GM12878 (cell line): ENCODE results near the gene EPO. TPM values are rescaled to one million over a fixed set of nuclear protein-coding genes. Genes with fewer than 3 reads are reported as not detected.

Experiments
- ATAC-seq: fragments of 200-7000 bp; cut with Tn5 transposase; 3 replicates; pipeline ENCODE4 v1.9.1; 2020; ENCODE audit warnings: mild to moderate bottlenecking, moderate library complexity
- BruUV-seq: library from RNA; stranded (reverse); fragments of 400-500 nt; replicated peaks from 2 replicates; lab custom pipeline; 2021; lab: Mats Ljungman, UMichigan
- CTCF ChIA-PET: fragments of 300-600 bp; sonication (Branson Sonifier 250); formaldehyde crosslinking; extraction: SDS; loops from one replicate; lab custom pipeline; 2021; ENCODE audit warnings: inconsistent platforms; lab: Yijun Ruan, JAX
- POLR2A ChIA-PET: fragments of 350-600 bp; formaldehyde crosslinking; extraction: SDS; loops from one replicate; lab custom pipeline; 2021; ENCODE audit warnings: inconsistent platforms; lab: Charles Lee
- RAD21 ChIA-PET: fragments of 300-600 bp; sonication (Branson Sonifier 250); formaldehyde crosslinking; loops from one replicate; lab custom pipeline; 2023; ENCODE audit warnings: antibody characterized with exemption; ENCODE audit not compliant: unreplicated experiment; lab: Charles Lee
- SMC1A ChIA-PET: fragments of 300-600 bp; sonication (Branson Sonifier 250); formaldehyde crosslinking; loops from one replicate; lab custom pipeline; 2023; ENCODE audit not compliant: unreplicated experiment, uncharacterized antibody; lab: Charles Lee
- DNase-seq: peaks from one replicate; pipeline ENCODE4 v3.0.0-alpha.2; 2011; ENCODE audit warnings: low read depth, low spot score
- FAIRE-seq: peaks from 3 replicates; lab custom pipeline; 2011; peaks lifted over from hg19 to GRCh38; lab: Jason Lieb, UNC
- H2AFZ ChIP-seq: 2 replicates; pipeline ENCODE4 v1.6.0; 2011; ENCODE audit warnings: low read depth, low read length, control low read depth; ENCODE audit not compliant: control insufficient read depth
- H3K27ac ChIP-seq: 2 replicates; pipeline ENCODE4 v1.5.1; 2011; ENCODE audit warnings: control low read depth; ENCODE audit not compliant: control insufficient read depth, insufficient read depth
- H3K27me3 ChIP-seq, 2 experiments: replicated peaks in 1 of 2; 2 replicates each; pipeline versions ENCODE4 v1.6.0 to v1.6.1; 2011; ENCODE audit warnings: low read length in 1 of 2; ENCODE audit not compliant: control insufficient read depth in 2 of 2, insufficient read depth in 2 of 2
- H3K36me3 ChIP-seq, 2 experiments: 2 replicates each; pipeline ENCODE4 v1.5.1; 2011; ENCODE audit warnings: low read length in 1 of 2; ENCODE audit not compliant: control insufficient read depth in 2 of 2, insufficient read depth in 2 of 2
- H3K4me1 ChIP-seq: 2 replicates; pipeline ENCODE4 v1.6.1; 2011; ENCODE audit warnings: mild to moderate bottlenecking, low read length, moderate library complexity, mixed read lengths; ENCODE audit not compliant: control insufficient read depth, insufficient read depth
- H3K4me2 ChIP-seq: 2 replicates; pipeline ENCODE4 v1.6.0; 2011; ENCODE audit warnings: control low read depth; ENCODE audit not compliant: control insufficient read depth, insufficient read depth
- H3K4me3 ChIP-seq: fragments of 200-600 bp; sonication (generic); 2 replicates; pipeline ENCODE4 v1.5.1; 2016
- H3K79me2 ChIP-seq: 2 replicates; pipeline ENCODE4 v1.6.0; 2011; ENCODE audit warnings: low read length; ENCODE audit not compliant: control insufficient read depth, insufficient read depth
- H3K9ac ChIP-seq: 2 replicates; pipeline ENCODE4 v1.8.0; 2011; ENCODE audit warnings: low read length, control low read depth, mixed read lengths; ENCODE audit not compliant: control insufficient read depth, insufficient read depth
- H3K9me3 ChIP-seq: replicated peaks from 3 replicates; pipeline ENCODE4 v1.5.1; 2011; ENCODE audit warnings: mild to moderate bottlenecking, low read length; ENCODE audit not compliant: control insufficient read depth, insufficient read depth
- H4K20me1 ChIP-seq: 2 replicates; pipeline ENCODE4 v1.6.0; 2011; ENCODE audit not compliant: control insufficient read depth, insufficient read depth
- CHD1 ChIP-seq: IDR thresholded peaks from 2 replicates; pipeline ENCODE4 v1.6.1; 2012; ENCODE audit warnings: low read depth, low read length, improper control_type of control experiment
- DPF2 ChIP-seq: fragments of 450-650 bp; IDR thresholded peaks from 2 replicates; pipeline ENCODE4 v1.6.1; 2017; ENCODE audit warnings: mild to moderate bottlenecking
- IRF4 ChIP-seq: IDR thresholded peaks from 2 replicates; pipeline ENCODE4 v1.6.1; 2011; ENCODE audit warnings: low read depth, low read length
- POLR2A ChIP-seq: IDR thresholded peaks from 2 replicates; pipeline ENCODE4 v1.6.1; 2011; ENCODE audit warnings: low read depth, mild to moderate bottlenecking, low read length
- POLR2AphosphoS5 ChIP-seq: IDR thresholded peaks from 2 replicates; pipeline ENCODE4 v1.6.1; 2011; ENCODE audit warnings: mild to moderate bottlenecking, low read length, inconsistent platforms
- SIN3A ChIP-seq: IDR thresholded peaks from 2 replicates; pipeline ENCODE4 v1.6.1; 2012; ENCODE audit warnings: low read depth, low read length, improper control_type of control experiment
- SMARCA5 ChIP-seq: fragments of 450-650 bp; IDR thresholded peaks from 2 replicates; pipeline ENCODE4 v1.6.1; 2017; ENCODE audit warnings: mild to moderate bottlenecking
- ZNF217 ChIP-seq: fragments of 450-650 bp; IDR thresholded peaks from 2 replicates; pipeline ENCODE4 v1.6.1; 2017; ENCODE audit warnings: antibody characterized with exemption, mild to moderate bottlenecking
- WGBS: methylation state at CpG from one replicate; pipeline ENCODE4 v1.1.6; 2016; ENCODE audit warnings: low lambda C conversion rate; ENCODE audit not compliant: insufficient replicate concordance, insufficient coverage; ENCODE audit errors: missing lambda C conversion rate; 5-methylcytosine and 5-hydroxymethylcytosine counted together
- in situ Hi-C: fragments of 300-500 bp; cut with MboI; formaldehyde crosslinking; loops from 9 replicates; pipeline ENCODE4 v1.14.3; 2018; ENCODE audit warnings: mixed read lengths
- intact Hi-C: fragments of 100-400 bp; cut with micrococcal nuclease; formaldehyde crosslinking; loops from one replicate; pipeline ENCODE4 v1.14.2; 2022; ENCODE audit not compliant: unreplicated experiment
- polyA plus RNA-seq, 11 experiments: library from polyadenylated mRNA; depleted of rRNA in 4 of 11; unstranded in 6 of 11; stranded (reverse) in 5 of 11; fragments of >200 nt; fragmentation: Nextera tagmentation in 4 of 11; fragmentation: Illumina TruSeq in 1 of 11; extraction: Ambion mirVana in 4 of 11; extraction: Trizol in 1 of 11; gene quantifications; 1 replicate in 1 of 11; 2 replicates in 10 of 11; pipeline versions ENCODE4 v1.2.1 to v1.2.3, GENCODE V29; 2011 to 2016; ENCODE audit warnings: inconsistent platforms in 2 of 11, missing spikeins in 2 of 11, low read depth in 1 of 11
- total RNA-seq, 4 experiments: library from RNA; depleted of rRNA in 3 of 4; stranded (reverse); fragments of >200 nt in 3 of 4; fragmentation: Illumina TruSeq in 1 of 4; extraction: Trizol in 1 of 4; gene quantifications; 2 replicates each; pipeline versions ENCODE4 v1.2.1 to v1.2.3, GENCODE V29; 2013 to 2021

The EPO gene
- total and polyA plus RNA-seq, 10 of the 15 experiments (the other 5 are each of a cell fraction or from before 2014, with no cell fraction given): 0.06 to 0.19 TPM; not detected in 8

- no peak for TF ChIP-seq ZNF217
- no peak for TF ChIP-seq IRF4
- TF ChIP-seq DPF2: no peak
- no peak for TF ChIP-seq SMARCA5
- no peak for TF ChIP-seq SIN3A
- no peak for TF ChIP-seq CHD1
Measured at GRCh38 chr7:100683659-100684533, 36.4 kb upstream of the EPO start (continued).

DNA sequence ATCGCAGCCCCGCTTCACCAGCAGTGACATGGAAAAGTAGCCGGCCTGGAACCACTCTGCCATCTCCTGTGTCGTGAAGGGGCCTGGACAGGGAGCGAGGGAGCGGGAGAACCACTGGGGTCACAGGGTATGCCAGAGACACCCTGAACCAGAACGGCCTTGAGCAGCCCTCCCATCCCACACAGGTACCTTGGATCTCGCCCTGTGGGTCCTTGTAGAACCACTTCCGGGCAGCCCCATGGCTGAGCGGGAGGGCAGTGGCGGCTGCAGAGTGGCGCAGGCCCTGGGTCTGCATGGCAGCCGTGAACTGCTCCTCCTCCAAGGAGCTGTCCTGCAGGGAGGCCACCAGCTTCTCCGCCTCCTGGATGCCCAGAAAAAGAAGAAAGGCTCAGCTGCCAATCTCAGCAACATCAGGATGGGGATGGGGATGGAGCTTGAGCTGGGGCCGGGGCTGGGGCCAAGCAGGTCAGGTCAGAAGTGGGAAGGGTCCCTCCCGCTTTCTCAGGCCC, 35.7 kb upstream of the EPO start:
- in situ Hi-C loops: loop anchor here (25.0 kb wide), 1 partner anchor 222 kb away; the partner anchor contains the start of gene SPACDR
- POLR2A ChIA-PET: no interaction called here

More for the DNA sequence above, 35.7 kb upstream of the EPO start:
- SMC1A ChIA-PET: no interaction called here
- no peaks in the 10 kb centered on the region for H4K20me1 ChIP-seq
- CTCF ChIA-PET: interaction anchor here (1.2 kb wide), 1 partner anchor 21 kb away, joined by 4 read pairs; the partner anchor contains the start of gene POP7
- intact Hi-C loops: no loop called here
- ATAC-seq (no peak), FAIRE-seq (no peak), DNase-seq (no peak)
- peaks cover 0 to 50% of the 10 kb centered on the region in 2 experiments; a peak in 3 of 4 replicates for H3K36me3 ChIP-seq
- RAD21 ChIA-PET: no interaction called here
- 0 out of 2 replicates have a peak, but pooled peaks have one; percentile 34 for TF ChIP-seq POLR2A
- TF ChIP-seq POLR2AphosphoS5: no peak
- BruUV-seq: no TSS peak
- H3K4me2 ChIP-seq: no peak overlapping the region
- H3K79me2 ChIP-seq: peaks cover 13% of the 10 kb centered on the region
- no peaks in the 10 kb centered on the region for H3K9me3 ChIP-seq
- no peak overlapping the region for H3K9ac ChIP-seq
- no peaks in the 10 kb centered on the region for H3K27me3 ChIP-seq
- peaks cover 3% of the 10 kb centered on the region for H3K4me1 ChIP-seq
- H3K27ac ChIP-seq: no peak overlapping the region
- WGBS: 95% methylated on average over 16 of the region's 16 CpGs
- H3K4me3 ChIP-seq: no peak overlapping the region
- no peak overlapping the region for H2AFZ ChIP-seq
